Measurements from ENCODE around the gene SLC18A3.
A peak's percentile ranks its signal among the peaks of the same experiment; 100 is the strongest.

SLC18A3 gene

GRCh38 chr10:49599546-49599945 is 10.6 kb upstream of the SLC18A3 start:
- H3K27ac ChIP-seq, result no peak overlapping the region
- no peak overlapping the region for H3K4me3 ChIP-seq
- no peak for TF ChIP-seq CTCF (IDR thresholded peaks at IDR 0.05)
- peak; percentile 62 for DNase-seq (ENCODE audit: low spot score)

GRCh38 chr10:49600046-49600445 is 10.1 kb upstream of the SLC18A3 start:
- no peak for DNase-seq (ENCODE audit: low spot score)
- Histone ChIP-seq H3K27ac (no peak overlapping the region), H3K4me3 (no peak overlapping the region)
- TF ChIP-seq CTCF (IDR thresholded peaks at IDR 0.05), result no peak

GRCh38 chr10:49600781-49601400 is 9.2 kb upstream of the SLC18A3 start:
- Histone ChIP-seq H3K4me3 (no peak overlapping the region), H3K27ac (no peak overlapping the region)
- no peak for TF ChIP-seq CTCF (IDR thresholded peaks at IDR 0.05)
- no peak for DNase-seq (ENCODE audit: low spot score)

- Histone ChIP-seq H3K27ac (no peak overlapping the region), H3K4me3 (no peak overlapping the region)
- no peak for DNase-seq (ENCODE audit: low spot score)
- no peak for TF ChIP-seq CTCF (IDR thresholded peaks at IDR 0.05)
Observed at GRCh38 chr10:49601857-49602256, 8.3 kb upstream of the SLC18A3 start.

- no peak for TF ChIP-seq CTCF (IDR thresholded peaks at IDR 0.05)
- no peak for DNase-seq (ENCODE audit: low spot score)
- Histone ChIP-seq H3K4me3 (no peak overlapping the region), H3K27ac (no peak overlapping the region)
Observed at GRCh38 chr10:49602380-49603023, 7.6 kb upstream of the SLC18A3 start.

- no peak overlapping the region for H3K27ac ChIP-seq
- peak; percentile 31 for DNase-seq (ENCODE audit: low spot score)
- TF ChIP-seq CTCF (IDR thresholded peaks at IDR 0.05), result no peak
- no peak overlapping the region for H3K4me3 ChIP-seq
Observed at GRCh38 chr10:49605216-49605938, 4.7 kb upstream of the SLC18A3 start.

Measured in coronary artery (tissue), 2 donors.